Endothelial cell of umbilical vein (primary cell): ENCODE measurements around the gene CNIH2. TPM values are rescaled to one million over a fixed set of nuclear protein-coding genes. Genes with fewer than 3 reads are reported as not detected.

Experiments used
- BruUV-seq: library from RNA; stranded (reverse); fragments of 400-500 nt; replicated peaks from 2 replicates; lab custom pipeline; 2021; lab: Mats Ljungman, UMichigan
- CTCF ChIA-PET: fragments of 300-600, 350-600 bp; sonication (Branson Sonifier 250); formaldehyde crosslinking; loops from one replicate; lab custom pipeline; 2021; ENCODE audit warnings: antibody characterized with exemption, inconsistent platforms; lab: Charles Lee
- POLR2A ChIA-PET: fragments of 300-600, 350-600 bp; sonication (Branson Sonifier 250); formaldehyde crosslinking; loops from one replicate; lab custom pipeline; 2021; ENCODE audit warnings: antibody characterized with exemption, inconsistent platforms; lab: Charles Lee
- DNase-seq: peaks from one replicate; pipeline ENCODE4 v3.0.0-alpha.2; 2011; ENCODE audit warnings: low read depth, low spot score
- FAIRE-seq: peaks from 2 replicates; lab custom pipeline; 2011; peaks lifted over from hg19 to GRCh38; lab: Jason Lieb, UNC
- H2AFZ ChIP-seq: 2 replicates; pipeline ENCODE4 v1.6.0; 2012; ENCODE audit warnings: low read depth, low read length, control low read depth, inconsistent platforms
- H3K27ac ChIP-seq: 2 replicates; pipeline ENCODE4 v1.5.1; 2011; ENCODE audit warnings: low read depth, mild to moderate bottlenecking, control low read depth, low read length, moderate library complexity; ENCODE audit not compliant: insufficient read depth
- H3K27me3 ChIP-seq, 2 experiments: 2 replicates each; pipeline versions ENCODE4 v1.6.0 to v1.6.1; 2011; ENCODE audit warnings: low read length in 2 of 2, mixed read lengths in 1 of 2; ENCODE audit not compliant: control insufficient read depth in 2 of 2, insufficient read depth in 2 of 2
- H3K36me3 ChIP-seq, 2 experiments: 2 replicates in 1 of 2; 3 replicates in 1 of 2; pipeline ENCODE4 v1.5.1; 2011; ENCODE audit warnings: low read length in 2 of 2, mild to moderate bottlenecking in 1 of 2, moderate library complexity in 1 of 2; ENCODE audit not compliant: control insufficient read depth in 2 of 2, insufficient read depth in 2 of 2; ENCODE audit errors: extremely low read depth in 1 of 2
- H3K4me1 ChIP-seq: 3 replicates; pipeline ENCODE4 v1.5.1; 2011; ENCODE audit warnings: mild to moderate bottlenecking, low read length; ENCODE audit not compliant: control insufficient read depth, insufficient read depth; ENCODE audit errors: extremely low read depth
- H3K4me2 ChIP-seq: 2 replicates; pipeline ENCODE4 v1.6.1; 2011; ENCODE audit warnings: low read length, control low read depth, mixed read lengths; ENCODE audit not compliant: insufficient read depth
- H3K4me3 ChIP-seq, 3 experiments: fragments of 200-600 bp in 1 of 3; sonication (generic), shearing (Covaris generic) in 1 of 3; replicated peaks in 1 of 3; 2 replicates each; pipeline ENCODE4 v1.5.1; 2011 to 2016; ENCODE audit warnings: control low read depth in 3 of 3, low read length in 3 of 3, mild to moderate bottlenecking in 2 of 3, inconsistent platforms in 1 of 3, low read depth in 1 of 3, moderate library complexity in 1 of 3; ENCODE audit not compliant: insufficient read depth in 1 of 3
- H3K79me2 ChIP-seq: 2 replicates; pipeline ENCODE4 v1.6.0; 2012; ENCODE audit warnings: low read length, inconsistent platforms; ENCODE audit not compliant: control insufficient read depth, insufficient read depth
- H3K9ac ChIP-seq: replicated peaks from 2 replicates; pipeline ENCODE3; 2011; ENCODE audit warnings: low read length, control low read depth; ENCODE audit not compliant: insufficient read depth; ENCODE audit errors: extremely low read depth
- H3K9me1 ChIP-seq: replicated peaks from 3 replicates; pipeline ENCODE4 v1.6.0; 2011; ENCODE audit warnings: mild to moderate bottlenecking, low read length; ENCODE audit not compliant: control insufficient read depth, insufficient read depth; ENCODE audit errors: extremely low read depth
- H3K9me3 ChIP-seq: replicated peaks from 2 replicates; pipeline ENCODE4 v1.5.1; 2012; ENCODE audit warnings: low read length, inconsistent platforms; ENCODE audit not compliant: control insufficient read depth, insufficient read depth
- H4K20me1 ChIP-seq: replicated peaks from 2 replicates; pipeline ENCODE3; 2011; ENCODE audit warnings: mild to moderate bottlenecking, low read length; ENCODE audit not compliant: control insufficient read depth, insufficient read depth; ENCODE audit errors: extremely low read depth
- EZH2 ChIP-seq: IDR thresholded peaks from 2 replicates; pipeline ENCODE4 v1.6.1; 2012; ENCODE audit warnings: borderline replicate concordance, low read depth, mild to moderate bottlenecking, moderate library complexity, low read length, inconsistent platforms; ENCODE audit not compliant: severe bottlenecking
- FOS ChIP-seq: IDR thresholded peaks from 2 replicates; pipeline ENCODE4 v1.6.1; 2011; ENCODE audit warnings: mild to moderate bottlenecking, low read length, moderate library complexity, borderline replicate concordance; ENCODE audit not compliant: insufficient read depth
- GATA2 ChIP-seq: IDR thresholded peaks from 2 replicates; pipeline ENCODE4 v1.7.0; 2011; ENCODE audit warnings: low read depth, mild to moderate bottlenecking, moderate library complexity, mixed read lengths, low read length; ENCODE audit not compliant: insufficient read length, insufficient read depth
- JUN ChIP-seq: IDR thresholded peaks from 2 replicates; pipeline ENCODE4 v1.6.1; 2011; ENCODE audit warnings: borderline replicate concordance, low read depth; ENCODE audit not compliant: insufficient read length, insufficient read depth
- MYC ChIP-seq: IDR thresholded peaks from one replicate; pipeline ENCODE4 v1.6.1; 2011; ENCODE audit warnings: mild to moderate bottlenecking, low read depth, low read length
- POLR2A ChIP-seq: IDR thresholded peaks from 2 replicates; pipeline ENCODE4 v1.6.1; 2012; ENCODE audit warnings: low read depth, mild to moderate bottlenecking, control low read depth, low read length
- POLR2AphosphoS5 ChIP-seq: IDR thresholded peaks from 2 replicates; pipeline ENCODE4 v1.6.1; 2012; ENCODE audit warnings: low read depth, mild to moderate bottlenecking, control low read depth, low read length, moderate library complexity; ENCODE audit not compliant: insufficient read depth
- dilution Hi-C: fragments of 300-500 bp; cut with MboI; formaldehyde crosslinking; loops from one replicate; pipeline ENCODE4 v1.15.0; 2019; ENCODE audit warnings: low sequenced_read_pairs; ENCODE audit not compliant: extremely low pct_ligation_motif_present
- intact Hi-C: fragments of 100-400 bp; cut with micrococcal nuclease; formaldehyde crosslinking; loops from one replicate; pipeline ENCODE4 v1.10.0; 2022
- polyA plus RNA-seq, 4 experiments: library from polyadenylated mRNA; depleted of rRNA in 3 of 4; stranded (reverse) in 3 of 4; unstranded in 1 of 4; fragments of >200 nt; gene quantifications; 2 replicates each; pipeline versions ENCODE4 v1.2.1 to v1.2.3, GENCODE V29; 2011 to 2012; ENCODE audit warnings: missing spikeins in 1 of 4
- total RNA-seq: library from RNA; stranded (reverse); gene quantifications from 2 replicates; pipeline ENCODE4 v1.2.3, GENCODE V29; 2021
- TF ChIP-seq, protein P1 (sequence below): IDR thresholded peaks from 2 replicates; pipeline ENCODE4 v1.6.1; 2011; ENCODE audit not compliant: insufficient read depth, insufficient read length
- TF ChIP-seq, protein P2 (sequence below), 2 donors: IDR thresholded peaks; 1 replicate in 1 of 2; 2 replicates in 1 of 2; pipeline ENCODE4 v1.5.1; 2011; ENCODE audit warnings: low read length in 2 of 2, mild to moderate bottlenecking in 2 of 2, moderate library complexity in 2 of 2, control low read depth in 1 of 2, inconsistent platforms in 1 of 2, low read depth in 1 of 2; ENCODE audit not compliant: insufficient read depth in 1 of 2; ENCODE audit errors: extremely low read depth in 1 of 2

The CNIH2 gene
- total and polyA plus RNA-seq, 2 donors (not counting 3 experiments of a cell fraction or from before 2014, with no cell fraction given), result 0.46 to 1.2 TPM

DNA sequence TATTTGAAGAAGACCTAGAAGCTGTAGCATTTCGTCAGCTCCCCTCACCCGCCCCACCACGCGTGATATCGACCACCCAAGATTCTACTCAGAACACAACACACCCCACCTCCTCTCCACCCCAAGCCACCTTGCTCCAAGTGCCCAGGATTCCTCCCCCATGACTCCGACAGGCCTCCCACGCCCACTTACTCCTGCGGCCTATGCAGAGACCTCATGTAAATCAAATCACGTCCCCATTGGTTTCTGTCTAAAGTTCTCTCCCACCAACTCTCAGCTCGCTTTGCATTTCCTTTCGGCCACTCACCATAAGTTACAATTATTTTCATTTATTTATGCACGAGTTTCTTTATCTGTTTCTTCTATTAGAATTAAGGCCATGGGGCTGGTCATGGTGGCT lies 24.7 kb downstream of the CNIH2 start:
- H3K4me3 ChIP-seq, result no peak overlapping the region
- H3K9me3 ChIP-seq, result no peaks in the 10 kb centered on the region
- ChIA-PET POLR2A (no interaction called here), CTCF (interaction anchor here (0.7 to 4.5 kb wide), 3 partner anchors 9 to 84 kb away, joined by 3 to 27 read pairs (median 5); no protein-coding TSS in a partner anchor)
- H3K4me2 ChIP-seq, result no peak overlapping the region
- intact Hi-C loops, result no loop called here
- no peaks in the 10 kb centered on the region for H3K79me2 ChIP-seq
- no peaks in the 10 kb centered on the region for H3K27me3 ChIP-seq
- no TSS peak for BruUV-seq
- no peak overlapping the region for H3K27ac ChIP-seq
- dilution Hi-C loops, result no loop called here
- no peaks in the 10 kb centered on the region for H3K36me3 ChIP-seq
- FAIRE-seq (no peak), DNase-seq (no peak)
- TF ChIP-seq MYC (no peak), POLR2AphosphoS5 (no peak), GATA2 (no peak), POLR2A (no peak), JUN (no peak), EZH2 (no peak), FOS (no peak)
- TF ChIP-seq, protein P1, sequence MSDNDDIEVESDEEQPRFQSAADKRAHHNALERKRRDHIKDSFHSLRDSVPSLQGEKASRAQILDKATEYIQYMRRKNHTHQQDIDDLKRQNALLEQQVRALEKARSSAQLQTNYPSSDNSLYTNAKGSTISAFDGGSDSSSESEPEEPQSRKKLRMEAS, result no peak
- TF ChIP-seq, protein P2, sequence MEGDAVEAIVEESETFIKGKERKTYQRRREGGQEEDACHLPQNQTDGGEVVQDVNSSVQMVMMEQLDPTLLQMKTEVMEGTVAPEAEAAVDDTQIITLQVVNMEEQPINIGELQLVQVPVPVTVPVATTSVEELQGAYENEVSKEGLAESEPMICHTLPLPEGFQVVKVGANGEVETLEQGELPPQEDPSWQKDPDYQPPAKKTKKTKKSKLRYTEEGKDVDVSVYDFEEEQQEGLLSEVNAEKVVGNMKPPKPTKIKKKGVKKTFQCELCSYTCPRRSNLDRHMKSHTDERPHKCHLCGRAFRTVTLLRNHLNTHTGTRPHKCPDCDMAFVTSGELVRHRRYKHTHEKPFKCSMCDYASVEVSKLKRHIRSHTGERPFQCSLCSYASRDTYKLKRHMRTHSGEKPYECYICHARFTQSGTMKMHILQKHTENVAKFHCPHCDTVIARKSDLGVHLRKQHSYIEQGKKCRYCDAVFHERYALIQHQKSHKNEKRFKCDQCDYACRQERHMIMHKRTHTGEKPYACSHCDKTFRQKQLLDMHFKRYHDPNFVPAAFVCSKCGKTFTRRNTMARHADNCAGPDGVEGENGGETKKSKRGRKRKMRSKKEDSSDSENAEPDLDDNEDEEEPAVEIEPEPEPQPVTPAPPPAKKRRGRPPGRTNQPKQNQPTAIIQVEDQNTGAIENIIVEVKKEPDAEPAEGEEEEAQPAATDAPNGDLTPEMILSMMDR (IDR thresholded peaks at IDR 0.05; ENCODE audit: extremely low read depth in 1 of 2, insufficient read depth in 1 of 2, low read depth in 1 of 2, low read length in 2 of 2), result no peak
- no peak overlapping the region for H2AFZ ChIP-seq
- no peak overlapping the region for H3K9ac ChIP-seq
- no peaks in the 10 kb centered on the region for H3K4me1 ChIP-seq
- no peaks in the 10 kb centered on the region for H4K20me1 ChIP-seq
- no peaks in the 10 kb centered on the region for H3K9me1 ChIP-seq
